Stimulated activated CD8-positive, alpha-beta memory T cell treated with anti-CD3 and anti-CD28 coated beads, Interleukin-7, amount 100 ng/mL, for 24 hours (primary cell): ENCODE results near the gene GRM4.

Source experiments
- DNase-seq: peaks from one replicate; pipeline ENCODE4 v3.0.0-alpha.2; 2020; ENCODE audit warnings: low read depth

The GRM4 gene

DNA sequence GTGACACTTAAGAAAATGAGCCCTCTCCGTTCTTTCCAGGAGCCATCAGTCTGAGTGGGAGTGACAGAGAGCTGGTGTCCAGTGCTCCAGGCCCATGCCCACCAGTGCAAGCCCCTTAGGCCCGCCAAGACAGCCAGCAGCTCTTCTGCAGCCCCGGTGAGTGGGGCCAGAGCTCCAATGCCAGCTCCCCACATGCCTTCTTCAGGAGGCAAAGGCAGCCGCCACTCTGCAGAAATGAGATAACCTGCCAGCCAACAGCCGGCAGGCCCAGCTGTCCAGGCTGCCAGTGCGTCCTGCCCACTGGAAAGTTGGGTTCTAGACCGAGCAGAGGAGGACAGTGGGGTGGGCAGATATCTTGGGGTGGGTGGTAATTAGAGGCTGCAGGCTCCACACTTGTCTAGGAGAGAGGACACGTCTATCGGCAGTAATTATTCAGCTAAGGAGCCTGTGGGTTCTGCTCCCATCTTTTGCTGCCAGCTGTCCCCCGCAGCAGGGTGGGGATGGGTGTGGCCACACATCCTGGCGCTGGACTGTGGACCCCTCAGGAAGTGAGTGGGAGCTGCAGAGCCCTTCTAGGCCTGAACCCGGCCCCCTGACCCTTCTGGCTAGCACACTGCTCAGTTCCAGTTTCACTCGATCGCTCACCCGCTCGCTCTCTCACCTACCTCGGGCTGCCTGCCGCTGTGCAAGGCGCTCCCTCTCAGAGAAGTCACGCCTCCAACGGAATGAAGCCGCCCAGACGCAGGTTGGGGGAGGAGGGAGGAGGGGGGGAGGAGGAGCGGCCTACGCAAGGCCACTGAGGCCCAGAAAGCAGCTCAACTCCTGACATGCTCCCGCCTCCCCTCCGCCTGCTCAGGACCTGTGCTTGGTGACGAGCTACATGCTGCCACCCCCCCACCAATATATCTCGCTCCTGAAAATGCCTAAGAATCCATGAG lies 3.6 kb downstream of the GRM4 start:
- no peak for DNase-seq

- no peak for DNase-seq
Measured at GRCh38 chr6:34140075-34140474, 5.8 kb downstream of the GRM4 start.

- no peak for DNase-seq
Measured at GRCh38 chr6:34138914-34139510, 6.9 kb downstream of the GRM4 start.

- no peak for DNase-seq
Measured at GRCh38 chr6:34138191-34138590, 7.7 kb downstream of the GRM4 start.

GRCh38 chr6:34135541-34135940 lies 10.3 kb downstream of the GRM4 start:
- DNase-seq: no peak

- DNase-seq: no peak
Measured at GRCh38 chr6:34132486-34133185, 13.3 kb downstream of the GRM4 start.

- no peak for DNase-seq
Measured at GRCh38 chr6:34131326-34132290, 14.3 kb downstream of the GRM4 start.

DNA sequence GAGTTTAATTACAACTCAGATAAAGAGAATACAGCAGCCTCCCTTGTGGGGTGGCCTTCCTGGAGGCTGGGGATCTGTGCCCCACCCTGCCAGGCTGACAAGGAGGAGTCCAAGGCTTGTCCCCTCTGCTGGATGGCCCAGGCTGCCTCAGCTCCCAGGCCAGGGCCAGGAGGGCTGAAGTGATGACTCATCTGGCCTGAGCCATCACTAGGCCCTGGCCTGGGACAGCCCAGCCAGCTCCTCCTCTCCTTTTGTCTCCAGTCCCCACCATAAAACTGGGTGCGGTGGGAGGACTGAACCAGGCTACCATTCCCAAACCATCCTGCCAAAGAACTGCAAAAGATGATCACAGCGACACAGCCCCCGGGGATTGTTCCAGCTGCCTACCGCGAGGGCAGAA lies 15.0 kb downstream of the GRM4 start:
- no peak for DNase-seq

- no peak for DNase-seq
Measured at GRCh38 chr6:34129753-34130152, 16.1 kb downstream of the GRM4 start.

- DNase-seq: no peak
Measured at GRCh38 chr6:34128045-34128444, 17.8 kb downstream of the GRM4 start.

DNA sequence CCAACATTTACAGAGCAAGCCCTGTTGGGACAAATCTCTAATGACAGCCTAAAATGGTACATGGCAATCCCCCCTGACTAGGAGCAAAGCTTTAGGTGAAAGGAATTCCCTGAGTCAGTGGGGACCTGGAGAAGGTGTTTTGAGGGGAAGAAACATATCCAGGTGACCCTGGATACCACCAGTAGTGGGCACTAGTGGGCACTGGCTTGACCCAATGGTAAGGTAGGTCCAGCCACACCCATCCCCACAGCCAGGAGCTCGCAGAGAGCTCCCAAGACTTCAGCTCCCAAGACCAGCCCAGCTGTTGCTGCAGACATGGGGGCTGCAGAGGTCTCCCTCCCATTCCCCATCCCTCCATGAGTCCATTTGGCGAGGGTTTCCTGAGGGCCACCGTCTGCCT lies 19.5 kb downstream of the GRM4 start:
- no peak for DNase-seq

DNA sequence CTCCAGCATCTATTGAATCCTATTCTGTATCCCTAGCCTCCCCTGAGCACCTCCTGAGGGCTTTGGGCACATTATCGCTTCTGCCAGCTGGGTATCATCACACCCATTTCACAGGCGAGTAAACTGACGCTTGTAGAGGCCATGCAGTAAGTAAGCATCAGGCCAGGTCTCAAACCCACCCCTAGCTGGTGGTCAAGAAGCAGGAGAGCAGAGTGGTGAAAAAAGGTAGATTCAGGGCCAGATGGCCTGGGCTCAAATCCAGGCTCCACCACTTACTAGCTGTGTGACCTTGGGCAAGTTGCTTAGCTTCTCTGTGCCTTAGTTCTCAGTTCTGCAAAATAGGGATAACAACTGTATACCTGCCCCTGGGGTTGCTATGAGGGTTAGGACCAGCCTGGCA lies 19.9 kb downstream of the GRM4 start:
- DNase-seq: no peak

GRCh38 chr6:34120953-34121675 lies 24.8 kb downstream of the GRM4 start:
- DNase-seq: no peak

GRCh38 chr6:34115915-34116314 lies 30.0 kb downstream of the GRM4 start:
- no peak for DNase-seq

DNA sequence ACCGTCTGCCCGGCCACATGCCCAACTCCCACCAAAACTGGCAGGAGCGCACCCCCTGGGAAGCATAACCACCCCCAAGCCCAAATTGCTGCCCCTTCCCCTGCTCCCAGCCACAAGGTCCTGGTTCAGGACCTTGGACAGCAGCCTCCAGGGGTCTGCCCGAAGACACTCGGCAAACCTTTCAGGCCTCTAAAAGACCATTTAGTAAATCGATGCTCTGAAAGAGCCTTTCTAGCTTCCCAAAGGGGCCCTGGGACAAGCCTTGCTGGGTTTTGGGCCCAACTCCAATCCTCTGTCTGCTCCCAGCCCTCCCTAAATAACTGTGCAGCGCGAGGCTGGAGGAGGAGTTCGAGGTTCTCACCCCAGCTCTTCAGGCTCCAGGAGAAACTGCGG lies 30.5 kb downstream of the GRM4 start:
- no peak for DNase-seq

- no peak for DNase-seq
Measured at GRCh38 chr6:34114695-34115402, 31.0 kb downstream of the GRM4 start.

DNA sequence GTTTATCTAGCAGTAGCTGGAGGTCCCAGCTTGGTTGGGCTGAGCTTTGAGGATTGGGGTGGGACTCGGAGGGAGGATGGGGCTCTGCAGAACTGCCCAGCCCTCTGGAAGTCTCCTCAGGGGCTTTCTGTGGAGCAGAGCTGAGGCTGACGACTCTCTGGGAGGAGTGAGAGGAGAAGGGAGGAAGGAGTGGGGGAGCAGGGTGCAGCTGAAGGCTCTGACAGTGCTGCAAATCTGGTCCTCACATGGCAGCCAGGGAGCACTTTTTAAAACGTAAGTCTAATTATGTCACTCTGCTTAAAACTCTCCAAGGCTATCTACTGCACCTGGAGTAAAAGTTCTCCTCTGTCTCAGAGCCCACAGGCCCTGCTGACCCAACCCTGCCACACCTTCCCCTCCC lies 32.4 kb downstream of the GRM4 start:
- no peak for DNase-seq

GRCh38 chr6:34112126-34112525 lies 33.8 kb downstream of the GRM4 start:
- no peak for DNase-seq

DNA sequence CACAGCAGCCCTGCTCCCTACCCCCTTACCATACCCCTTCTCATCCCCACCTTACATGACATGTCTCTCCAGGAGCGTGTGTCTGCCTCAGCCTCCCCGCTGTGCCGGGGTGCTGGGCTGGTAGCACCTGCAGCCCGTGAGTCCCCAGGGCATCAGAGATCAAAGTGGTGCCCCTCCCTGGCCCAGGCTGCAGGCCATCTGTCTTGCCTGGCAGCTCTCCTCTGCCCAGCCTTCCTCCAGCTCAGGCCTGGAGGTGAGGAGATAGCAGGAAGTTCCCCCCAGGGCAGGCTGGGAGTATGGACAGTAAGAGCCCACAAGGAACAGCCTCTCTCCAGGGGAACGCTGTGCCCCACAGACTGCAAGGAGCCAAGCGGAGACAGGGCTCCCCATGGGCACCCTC lies 35.3 kb downstream of the GRM4 start:
- DNase-seq: no peak

- no peak for DNase-seq
Measured at GRCh38 chr6:34108176-34108575, 37.7 kb downstream of the GRM4 start.

GRCh38 chr6:34106900-34107299 lies 39.0 kb downstream of the GRM4 start:
- no peak for DNase-seq
